ENCODE results near the gene CTIF. TPM values are rescaled to one million over a fixed set of nuclear protein-coding genes. Genes with fewer than 3 reads are reported as not detected.

CTIF gene
- total and polyA plus RNA-seq, 5 donors from 2014 or later: 0.23 to 1.8 TPM; not detected in 3

- H3K4me1 ChIP-seq (ENCODE audit: control insufficient read depth, insufficient read depth, low read length, poor library complexity, severe bottlenecking): peaks cover 42% of the 10 kb centered on the region
- H3K36me3 Mint-ChIP-seq: no peaks in the 10 kb centered on the region
These were observed 293.0 kb downstream of the CTIF start for GRCh38 chr18:48831802-48832201.

GRCh38 chr18:48832938-48833700 is 294.3 kb downstream of the CTIF start:
- H3K4me3 ChIP-seq (ENCODE audit: low read depth, low read length): peak overlapping the region; percentile 74
- Mint-ChIP-seq H3K4me3 (peak overlapping the region; percentile 30 to 90 (median 73)), H3K9me3 (no peaks in the 10 kb centered on the region), H3K36me3 (no peaks in the 10 kb centered on the region), H3K27ac (peak overlapping the region; percentile 85 to 94 (median 91)), H3K4me1 (peaks cover 0 to 61% (median 33%) of the 10 kb centered on the region in 4 donors), H3K27me3 (no peaks in the 10 kb centered on the region)
- DNase-seq (peak in 1 of 3 donors; percentile 15), ATAC-seq (ENCODE audit: low read depth in 2 of 2) (no peak)
- H3K27ac ChIP-seq (ENCODE audit: insufficient read depth, low read length, poor library complexity, severe bottlenecking): peak overlapping the region; percentile 74
- no peaks in the 10 kb centered on the region for H3K27me3 ChIP-seq (ENCODE audit: control insufficient read depth, insufficient read depth, low read length)
- H3K4me1 ChIP-seq (ENCODE audit: control insufficient read depth, insufficient read depth, low read length, poor library complexity, severe bottlenecking): peaks cover 42% of the 10 kb centered on the region
- H3K36me3 ChIP-seq (ENCODE audit: control insufficient read depth, insufficient read depth, low read length): no peaks in the 10 kb centered on the region
- no peaks in the 10 kb centered on the region for H3K9me3 ChIP-seq (ENCODE audit: control insufficient read depth in 2 of 2, low read length in 2 of 2)

More at GRCh38 chr18:48831802-48832201, 293.0 kb downstream of the CTIF start:
- no peaks in the 10 kb centered on the region for H3K27me3 Mint-ChIP-seq
- ATAC-seq (ENCODE audit: low read depth in 2 of 2): no peak
- H3K27ac Mint-ChIP-seq: no peak overlapping the region
- Histone ChIP-seq H3K27me3 (ENCODE audit: control insufficient read depth, insufficient read depth, low read length) (no peaks in the 10 kb centered on the region), H3K9me3 (ENCODE audit: control insufficient read depth in 2 of 2, low read length in 2 of 2) (no peaks in the 10 kb centered on the region), H3K27ac (ENCODE audit: insufficient read depth, low read length, poor library complexity, severe bottlenecking) (no peak overlapping the region), H3K4me3 (ENCODE audit: low read depth, low read length) (no peak overlapping the region), H3K36me3 (ENCODE audit: control insufficient read depth, insufficient read depth, low read length) (no peaks in the 10 kb centered on the region)
- peaks cover 0 to 61% (median 32%) of the 10 kb centered on the region in 4 donors for H3K4me1 Mint-ChIP-seq
- no peak overlapping the region for H3K4me3 Mint-ChIP-seq
- H3K9me3 Mint-ChIP-seq: no peaks in the 10 kb centered on the region
- no peak for DNase-seq

- peak overlapping the region; percentile 74 for H3K4me3 ChIP-seq (ENCODE audit: low read depth, low read length)
- H3K4me3 Mint-ChIP-seq: peak overlapping the region; percentile 62 to 90 (median 80)
- peaks cover 0 to 67% (median 38%) of the 10 kb centered on the region in 4 donors for H3K4me1 Mint-ChIP-seq
- peak overlapping the region; percentile 76 to 92 (median 91) for H3K27ac Mint-ChIP-seq
- H3K4me1 ChIP-seq (ENCODE audit: control insufficient read depth, insufficient read depth, low read length, poor library complexity, severe bottlenecking): peaks cover 43% of the 10 kb centered on the region
- H3K27ac ChIP-seq (ENCODE audit: insufficient read depth, low read length, poor library complexity, severe bottlenecking): peak overlapping the region; percentile 74
- no peaks in the 10 kb centered on the region for H3K36me3 Mint-ChIP-seq
- H3K36me3 ChIP-seq (ENCODE audit: control insufficient read depth, insufficient read depth, low read length): no peaks in the 10 kb centered on the region
- H3K27me3 Mint-ChIP-seq: no peaks in the 10 kb centered on the region
- DNase-seq (peak; percentile 18 to 90 (median 57)), ATAC-seq (ENCODE audit: low read depth in 2 of 2) (peak; percentile 82 to 88)
- no peaks in the 10 kb centered on the region for H3K9me3 ChIP-seq (ENCODE audit: control insufficient read depth in 2 of 2, low read length in 2 of 2)
- no peaks in the 10 kb centered on the region for H3K27me3 ChIP-seq (ENCODE audit: control insufficient read depth, insufficient read depth, low read length)
- H3K9me3 Mint-ChIP-seq: no peaks in the 10 kb centered on the region
These were observed 295.0 kb downstream of the CTIF start for GRCh38 chr18:48833701-48834412.

GRCh38 chr18:48834413-48835031 is 295.7 kb downstream of the CTIF start:
- peak overlapping the region; percentile 74 for H3K27ac ChIP-seq (ENCODE audit: insufficient read depth, low read length, poor library complexity, severe bottlenecking)
- peak; percentile 76 to 77 for ATAC-seq (ENCODE audit: low read depth in 2 of 2)

GRCh38 chr18:48835119-48835518 is 296.3 kb downstream of the CTIF start:
- Histone ChIP-seq H3K27me3 (ENCODE audit: control insufficient read depth, insufficient read depth, low read length) (no peaks in the 10 kb centered on the region), H3K27ac (ENCODE audit: insufficient read depth, low read length, poor library complexity, severe bottlenecking) (peak overlapping the region; percentile 74), H3K4me3 (ENCODE audit: low read depth, low read length) (peak overlapping the region; percentile 74), H3K36me3 (ENCODE audit: control insufficient read depth, insufficient read depth, low read length) (no peaks in the 10 kb centered on the region), H3K9me3 (ENCODE audit: control insufficient read depth in 2 of 2, low read length in 2 of 2) (no peaks in the 10 kb centered on the region), H3K4me1 (ENCODE audit: control insufficient read depth, insufficient read depth, low read length, poor library complexity, severe bottlenecking) (peaks cover 46% of the 10 kb centered on the region)
- peak overlapping the region; percentile 71 to 90 (median 86) for H3K4me3 Mint-ChIP-seq
- H3K9me3 Mint-ChIP-seq: no peaks in the 10 kb centered on the region
- peak in 1 of 3 donors; percentile 15 for DNase-seq
- H3K36me3 Mint-ChIP-seq: no peaks in the 10 kb centered on the region
- ATAC-seq (ENCODE audit: low read depth in 2 of 2): no peak
- no peaks in the 10 kb centered on the region for H3K27me3 Mint-ChIP-seq
- peak overlapping the region in 2 of 3 donors; percentile 91 to 92 for H3K27ac Mint-ChIP-seq
- H3K4me1 Mint-ChIP-seq: peaks cover 0 to 72% (median 49%) of the 10 kb centered on the region in 4 donors

More at GRCh38 chr18:48834413-48835031, 295.7 kb downstream of the CTIF start:
- peaks cover 46% of the 10 kb centered on the region for H3K4me1 ChIP-seq (ENCODE audit: control insufficient read depth, insufficient read depth, low read length, poor library complexity, severe bottlenecking)
- no peaks in the 10 kb centered on the region for H3K9me3 ChIP-seq (ENCODE audit: control insufficient read depth in 2 of 2, low read length in 2 of 2)
- no peaks in the 10 kb centered on the region for H3K27me3 ChIP-seq (ENCODE audit: control insufficient read depth, insufficient read depth, low read length)
- peak; percentile 48 to 83 (median 58) for DNase-seq
- no peaks in the 10 kb centered on the region for H3K9me3 Mint-ChIP-seq
- peaks cover 0 to 71% (median 43%) of the 10 kb centered on the region in 4 donors for H3K4me1 Mint-ChIP-seq
- H3K27me3 Mint-ChIP-seq: no peaks in the 10 kb centered on the region
- no peaks in the 10 kb centered on the region for H3K36me3 Mint-ChIP-seq
- peak overlapping the region; percentile 76 to 92 (median 91) for H3K27ac Mint-ChIP-seq
- no peaks in the 10 kb centered on the region for H3K36me3 ChIP-seq (ENCODE audit: control insufficient read depth, insufficient read depth, low read length)
- peak overlapping the region; percentile 74 for H3K4me3 ChIP-seq (ENCODE audit: low read depth, low read length)
- H3K4me3 Mint-ChIP-seq: peak overlapping the region; percentile 62 to 90 (median 80)

DNA sequence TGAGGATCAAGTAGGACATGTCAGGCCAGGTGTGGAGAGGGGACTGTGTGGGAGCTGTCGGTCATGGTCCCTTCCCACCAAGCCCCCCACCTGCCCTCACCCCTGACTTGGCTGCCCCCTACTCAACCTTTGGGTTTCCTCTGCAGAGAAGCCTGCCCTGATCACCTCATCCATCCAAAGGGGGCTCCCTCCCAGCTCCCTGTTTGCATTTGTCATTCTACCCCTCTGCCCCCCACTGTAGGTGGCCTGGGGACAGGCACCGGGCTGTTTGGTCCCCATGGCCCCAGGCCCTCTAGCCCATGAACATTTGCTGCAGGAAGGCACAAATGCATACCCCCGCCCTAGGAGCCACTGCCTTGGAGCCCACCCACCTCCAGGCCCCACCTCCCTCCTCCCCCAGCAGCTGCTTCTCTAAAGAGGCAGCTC is 296.9 kb downstream of the CTIF start:
- no peak overlapping the region for H3K27ac ChIP-seq (ENCODE audit: insufficient read depth, low read length, poor library complexity, severe bottlenecking)
- H3K4me3 ChIP-seq (ENCODE audit: low read depth, low read length): no peak overlapping the region
- H3K36me3 ChIP-seq (ENCODE audit: control insufficient read depth, insufficient read depth, low read length): no peaks in the 10 kb centered on the region
- no peaks in the 10 kb centered on the region for H3K27me3 ChIP-seq (ENCODE audit: control insufficient read depth, insufficient read depth, low read length)
- Mint-ChIP-seq H3K27ac (no peak overlapping the region), H3K27me3 (no peaks in the 10 kb centered on the region), H3K4me1 (peaks cover 0 to 72% (median 51%) of the 10 kb centered on the region in 4 donors), H3K9me3 (no peaks in the 10 kb centered on the region), H3K36me3 (no peaks in the 10 kb centered on the region), H3K4me3 (peak overlapping the region in 2 of 4 donors; percentile 54 to 78)
- DNase-seq (no peak), ATAC-seq (ENCODE audit: low read depth in 2 of 2) (no peak)
- H3K9me3 ChIP-seq (ENCODE audit: control insufficient read depth in 2 of 2, low read length in 2 of 2): no peaks in the 10 kb centered on the region
- peaks cover 41% of the 10 kb centered on the region for H3K4me1 ChIP-seq (ENCODE audit: control insufficient read depth, insufficient read depth, low read length, poor library complexity, severe bottlenecking)

DNA sequence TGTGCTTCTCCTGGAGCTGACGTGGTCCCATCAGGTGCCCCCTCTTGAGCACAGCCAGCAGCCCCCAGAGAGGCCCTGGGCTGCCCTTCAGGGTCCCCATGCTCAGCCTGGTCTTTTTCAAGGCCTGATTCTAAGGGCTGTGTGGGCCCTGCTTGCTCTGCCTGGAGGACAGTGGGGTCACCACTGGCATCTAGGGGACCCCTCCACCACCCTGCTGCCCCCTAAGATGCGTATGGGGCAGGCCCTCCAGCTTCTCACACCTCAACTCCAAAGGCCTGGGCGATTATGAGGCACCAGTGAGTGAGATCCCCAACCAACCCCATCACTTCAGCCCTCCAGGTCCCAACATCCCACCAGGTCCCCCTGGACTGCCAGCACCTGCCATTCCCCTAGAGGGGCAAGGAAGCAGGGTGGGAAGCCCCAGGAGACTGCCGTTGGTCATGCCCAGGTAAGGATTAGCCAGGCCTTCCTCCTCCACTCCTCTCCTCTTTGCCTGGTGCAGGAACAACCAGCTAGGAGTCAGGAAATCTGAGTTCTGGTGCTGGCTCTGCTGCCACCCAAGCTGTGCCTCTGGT is 297.5 kb downstream of the CTIF start:
- Histone ChIP-seq H3K27me3 (ENCODE audit: control insufficient read depth, insufficient read depth, low read length) (no peaks in the 10 kb centered on the region), H3K4me3 (ENCODE audit: low read depth, low read length) (no peak overlapping the region), H3K4me1 (ENCODE audit: control insufficient read depth, insufficient read depth, low read length, poor library complexity, severe bottlenecking) (peaks cover 42% of the 10 kb centered on the region), H3K36me3 (ENCODE audit: control insufficient read depth, insufficient read depth, low read length) (no peaks in the 10 kb centered on the region), H3K27ac (ENCODE audit: insufficient read depth, low read length, poor library complexity, severe bottlenecking) (no peak overlapping the region), H3K9me3 (ENCODE audit: control insufficient read depth in 2 of 2, low read length in 2 of 2) (no peaks in the 10 kb centered on the region)
- no peaks in the 10 kb centered on the region for H3K9me3 Mint-ChIP-seq
- no peak for ATAC-seq (ENCODE audit: low read depth in 2 of 2)
- peak overlapping the region in 2 of 4 donors; percentile 18 to 54 for H3K4me3 Mint-ChIP-seq
- H3K36me3 Mint-ChIP-seq: no peaks in the 10 kb centered on the region
- no peak for DNase-seq
- H3K27me3 Mint-ChIP-seq: no peaks in the 10 kb centered on the region
- peaks cover 0 to 73% (median 50%) of the 10 kb centered on the region in 4 donors for H3K4me1 Mint-ChIP-seq
- H3K27ac Mint-ChIP-seq: peak overlapping the region in 1 of 3 donors; percentile 46
